Embryonic facial prominence (tissue), 1 donor: ENCODE data around the gene HAPLN2.

ENCODE experiments used
- DNase-seq: peaks from one replicate; pipeline ENCODE4 v3.0.0-alpha.2; 2016; ENCODE audit errors: extremely low spot score

HAPLN2 gene

GRCh38 chr1:156662005-156662799 lies 43.0 kb downstream of the HAPLN2 start:
- DNase-seq, result no peak

GRCh38 chr1:156662800-156663055 lies 43.5 kb downstream of the HAPLN2 start:
- DNase-seq, result no peak

GRCh38 chr1:156663178-156663577 lies 44.0 kb downstream of the HAPLN2 start:
- DNase-seq, result no peak

GRCh38 chr1:156664046-156664766 lies 45.0 kb downstream of the HAPLN2 start:
- DNase-seq, result no peak

GRCh38 chr1:156664767-156665411 lies 45.7 kb downstream of the HAPLN2 start:
- DNase-seq, result no peak

GRCh38 chr1:156665539-156665938 lies 46.3 kb downstream of the HAPLN2 start:
- DNase-seq, result no peak

- DNase-seq, result no peak
Measured at GRCh38 chr1:156666862-156667609, 47.8 kb downstream of the HAPLN2 start.

GRCh38 chr1:156667610-156667967 lies 48.4 kb downstream of the HAPLN2 start:
- no peak for DNase-seq

GRCh38 chr1:156667968-156668709 lies 48.9 kb downstream of the HAPLN2 start:
- no peak for DNase-seq

- no peak for DNase-seq
Measured at GRCh38 chr1:156668801-156669637, 49.8 kb downstream of the HAPLN2 start.

GRCh38 chr1:156669794-156670193 lies 50.6 kb downstream of the HAPLN2 start:
- DNase-seq, result no peak

- DNase-seq, result no peak
Measured at GRCh38 chr1:156670359-156670758, 51.1 kb downstream of the HAPLN2 start.

- DNase-seq, result no peak
Measured at GRCh38 chr1:156670791-156671190, 51.6 kb downstream of the HAPLN2 start.

- no peak for DNase-seq
Measured at GRCh38 chr1:156671804-156672203, 52.6 kb downstream of the HAPLN2 start.

- DNase-seq, result no peak
Measured at GRCh38 chr1:156673387-156674121, 54.3 kb downstream of the HAPLN2 start.
